ENCODE data around the gene C4orf51. TPM values are rescaled to one million over a fixed set of nuclear protein-coding genes. Genes with fewer than 3 reads are reported as not detected.

Gene C4orf51
- total and polyA plus RNA-seq, 2 donors (not counting 1 experiment from before 2014, with no cell fraction given) = not detected

DNA sequence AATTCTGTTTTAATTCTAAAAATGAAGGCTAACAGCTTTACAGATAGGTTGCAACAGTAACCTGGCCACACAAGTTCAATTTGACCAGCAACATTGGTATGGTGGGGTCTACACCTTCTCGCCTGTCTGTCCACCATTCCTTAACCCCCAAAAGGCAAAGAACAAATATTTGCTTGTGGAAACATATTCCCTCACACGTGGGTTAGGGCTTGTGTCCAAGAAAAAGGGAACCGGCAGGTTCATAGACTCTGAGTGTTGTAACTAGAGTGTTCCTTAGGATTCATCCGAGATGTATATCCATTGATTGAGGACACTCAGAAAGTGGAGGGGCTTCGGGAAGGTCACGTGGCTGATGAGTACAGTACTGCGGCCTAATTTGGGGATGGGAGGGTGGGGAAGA is 54.1 kb downstream of the C4orf51 start:
- DNase-seq (no peak), ATAC-seq (ENCODE audit: low read depth) (no peak)
- 100% methylated on average over 2 of the region's 7 CpGs for whole genome bisulfite sequencing (ENCODE audit: insufficient coverage)
- Histone ChIP-seq H3K4me3 (ENCODE audit: control extremely low read depth in 1 of 5, extremely low read depth in 1 of 5, insufficient read depth in 1 of 5, low read depth in 2 of 5, low read length in 4 of 5) (no peak overlapping the region), H3K27me3 (replicated peaks in 1 of 4; ENCODE audit: control extremely low read depth in 1 of 4, control insufficient read depth in 3 of 4, insufficient read depth in 4 of 4, low read length in 3 of 4) (peaks cover 0 to 4% (median 2%) of the 10 kb centered on the region in 4 experiments), H3K4me2 (replicated peaks; ENCODE audit: low read depth, low read length, poor library complexity, severe bottlenecking) (no peak overlapping the region), H3K9me3 (ENCODE audit: control extremely low read depth in 1 of 3, control insufficient read depth in 2 of 3, insufficient read depth in 1 of 3, low read length in 2 of 3) (peaks cover 0 to 1% (median 0%) of the 10 kb centered on the region in 3 donors), H3K4me1 (ENCODE audit: control insufficient read depth in 2 of 2, insufficient read depth in 2 of 2, low read length in 2 of 2) (peaks cover 5 to 14% of the 10 kb centered on the region in 2 donors), H3K27ac (ENCODE audit: low read length in 2 of 2) (no peak overlapping the region), H4K20me1 (ENCODE audit: control insufficient read depth, insufficient read depth, low read length, poor library complexity, severe bottlenecking) (no peaks in the 10 kb centered on the region), H3K79me2 (ENCODE audit: control insufficient read depth, insufficient read depth, low read length) (no peaks in the 10 kb centered on the region), H3K36me3 (replicated peaks in 1 of 2; ENCODE audit: control extremely low read depth in 1 of 2, control insufficient read depth in 1 of 2, extremely low read depth in 1 of 2, insufficient read depth in 2 of 2, low read length in 1 of 2) (no peaks in the 10 kb centered on the region), H2AFZ (ENCODE audit: insufficient read depth, low read depth, low read length, poor library complexity, severe bottlenecking) (peak overlapping the region; percentile 99), H3K9ac (ENCODE audit: low read length) (no peak overlapping the region)
- H3K27ac Mint-ChIP-seq = no peak overlapping the region
- TF ChIP-seq, protein P1, sequence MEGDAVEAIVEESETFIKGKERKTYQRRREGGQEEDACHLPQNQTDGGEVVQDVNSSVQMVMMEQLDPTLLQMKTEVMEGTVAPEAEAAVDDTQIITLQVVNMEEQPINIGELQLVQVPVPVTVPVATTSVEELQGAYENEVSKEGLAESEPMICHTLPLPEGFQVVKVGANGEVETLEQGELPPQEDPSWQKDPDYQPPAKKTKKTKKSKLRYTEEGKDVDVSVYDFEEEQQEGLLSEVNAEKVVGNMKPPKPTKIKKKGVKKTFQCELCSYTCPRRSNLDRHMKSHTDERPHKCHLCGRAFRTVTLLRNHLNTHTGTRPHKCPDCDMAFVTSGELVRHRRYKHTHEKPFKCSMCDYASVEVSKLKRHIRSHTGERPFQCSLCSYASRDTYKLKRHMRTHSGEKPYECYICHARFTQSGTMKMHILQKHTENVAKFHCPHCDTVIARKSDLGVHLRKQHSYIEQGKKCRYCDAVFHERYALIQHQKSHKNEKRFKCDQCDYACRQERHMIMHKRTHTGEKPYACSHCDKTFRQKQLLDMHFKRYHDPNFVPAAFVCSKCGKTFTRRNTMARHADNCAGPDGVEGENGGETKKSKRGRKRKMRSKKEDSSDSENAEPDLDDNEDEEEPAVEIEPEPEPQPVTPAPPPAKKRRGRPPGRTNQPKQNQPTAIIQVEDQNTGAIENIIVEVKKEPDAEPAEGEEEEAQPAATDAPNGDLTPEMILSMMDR (IDR thresholded peaks at IDR 0.05) = no peak
- no peak for TF ChIP-seq EZH2 (IDR thresholded peaks at IDR 0.05; ENCODE audit: borderline replicate concordance, insufficient read depth, low read depth, low read length, poor library complexity, severe bottlenecking)
- ChIA-PET POLR2A (no interaction called here), CTCF (no interaction called here)
- intact Hi-C loops (cut with micrococcal nuclease) = no loop called here
- H3K27me3 Mint-ChIP-seq = peaks cover 17% of the 10 kb centered on the region
- H3K4me3 Mint-ChIP-seq = peak overlapping the region; percentile 80
- H3K9me3 Mint-ChIP-seq (ENCODE audit: insufficient read depth) = no peaks in the 10 kb centered on the region
- H3K4me1 Mint-ChIP-seq = peaks cover 20% of the 10 kb centered on the region

DNA sequence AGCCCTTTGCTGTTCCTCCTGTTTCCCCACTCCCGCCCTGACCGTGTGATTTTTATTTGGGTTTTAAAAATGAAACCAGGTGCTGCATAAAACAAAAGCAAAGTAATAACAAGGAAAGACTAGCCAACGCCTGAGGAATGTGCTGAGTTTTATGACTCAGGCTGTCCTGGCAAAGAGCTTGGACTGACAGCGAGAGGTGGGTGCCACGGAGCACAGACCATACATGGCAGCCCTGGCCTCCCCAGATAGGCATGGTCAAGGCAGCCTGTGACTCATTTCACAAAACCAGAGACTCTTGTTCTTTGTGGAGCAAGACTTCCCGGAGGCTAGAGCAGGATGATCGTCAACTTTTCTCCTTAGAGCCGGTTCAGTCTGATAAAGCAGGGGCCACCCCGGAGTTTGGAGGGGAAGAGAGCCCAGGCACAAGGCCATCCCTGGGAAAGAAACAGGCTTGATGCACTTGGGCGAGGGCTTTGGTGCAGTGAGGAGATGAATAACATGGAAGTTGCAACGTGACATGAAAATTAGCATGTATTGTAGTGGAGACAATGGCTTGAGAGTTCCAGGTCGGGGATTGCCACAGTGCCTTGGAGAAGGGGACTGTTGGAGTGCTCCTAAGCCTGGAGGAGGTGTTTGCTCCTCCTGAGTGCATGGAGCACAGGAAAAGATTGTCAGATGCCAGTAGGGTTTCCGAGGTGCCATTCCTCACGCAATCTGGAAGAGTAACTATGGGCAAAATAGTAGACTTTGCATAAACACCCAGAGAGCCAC is 54.8 kb downstream of the C4orf51 start:
- intact Hi-C loops (cut with micrococcal nuclease) = no loop called here
- no peak overlapping the region for H3K27ac Mint-ChIP-seq

More for the DNA sequence above, 54.8 kb downstream of the C4orf51 start:
- Histone ChIP-seq H2AFZ (ENCODE audit: insufficient read depth, low read depth, low read length, poor library complexity, severe bottlenecking) (peak overlapping the region; percentile 36), H3K4me2 (replicated peaks; ENCODE audit: low read depth, low read length, poor library complexity, severe bottlenecking) (peak overlapping the region; percentile 17), H3K27me3 (replicated peaks in 1 of 4; ENCODE audit: control extremely low read depth in 1 of 4, control insufficient read depth in 3 of 4, insufficient read depth in 4 of 4, low read length in 3 of 4) (peaks cover 0 to 4% (median 2%) of the 10 kb centered on the region in 4 experiments), H3K9ac (ENCODE audit: low read length) (no peak overlapping the region), H3K4me1 (ENCODE audit: control insufficient read depth in 2 of 2, insufficient read depth in 2 of 2, low read length in 2 of 2) (peaks cover 5 to 14% of the 10 kb centered on the region in 2 donors), H3K27ac (ENCODE audit: low read length in 2 of 2) (no peak overlapping the region), H3K79me2 (ENCODE audit: control insufficient read depth, insufficient read depth, low read length) (no peaks in the 10 kb centered on the region), H3K4me3 (ENCODE audit: control extremely low read depth in 1 of 5, extremely low read depth in 1 of 5, insufficient read depth in 1 of 5, low read depth in 2 of 5, low read length in 4 of 5) (no peak overlapping the region), H3K36me3 (replicated peaks in 1 of 2; ENCODE audit: control extremely low read depth in 1 of 2, control insufficient read depth in 1 of 2, extremely low read depth in 1 of 2, insufficient read depth in 2 of 2, low read length in 1 of 2) (no peaks in the 10 kb centered on the region), H3K9me3 (ENCODE audit: control extremely low read depth in 1 of 3, control insufficient read depth in 2 of 3, insufficient read depth in 1 of 3, low read length in 2 of 3) (peaks cover 0 to 1% (median 0%) of the 10 kb centered on the region in 3 donors), H4K20me1 (ENCODE audit: control insufficient read depth, insufficient read depth, low read length, poor library complexity, severe bottlenecking) (no peaks in the 10 kb centered on the region)
- ATAC-seq (ENCODE audit: low read depth) (no peak), DNase-seq (no peak)
- Mint-ChIP-seq H3K9me3 (ENCODE audit: insufficient read depth) (no peaks in the 10 kb centered on the region), H3K27me3 (peaks cover 13% of the 10 kb centered on the region), H3K4me1 (peaks cover 20% of the 10 kb centered on the region), H3K4me3 (peak overlapping the region; percentile 80)
- POLR2A ChIA-PET = no interaction called here
- TF ChIP-seq, protein P1 (IDR thresholded peaks at IDR 0.05) = no peak
- no peak for TF ChIP-seq EZH2 (IDR thresholded peaks at IDR 0.05; ENCODE audit: borderline replicate concordance, insufficient read depth, low read depth, low read length, poor library complexity, severe bottlenecking)
- WGBS (ENCODE audit: insufficient coverage) = 72% methylated on average over 12 of the region's 14 CpGs
- CTCF ChIA-PET = no interaction called here

All from B cell (primary cell).